ENCODE results near the gene SPTLC1.

The SPTLC1 gene

DNA sequence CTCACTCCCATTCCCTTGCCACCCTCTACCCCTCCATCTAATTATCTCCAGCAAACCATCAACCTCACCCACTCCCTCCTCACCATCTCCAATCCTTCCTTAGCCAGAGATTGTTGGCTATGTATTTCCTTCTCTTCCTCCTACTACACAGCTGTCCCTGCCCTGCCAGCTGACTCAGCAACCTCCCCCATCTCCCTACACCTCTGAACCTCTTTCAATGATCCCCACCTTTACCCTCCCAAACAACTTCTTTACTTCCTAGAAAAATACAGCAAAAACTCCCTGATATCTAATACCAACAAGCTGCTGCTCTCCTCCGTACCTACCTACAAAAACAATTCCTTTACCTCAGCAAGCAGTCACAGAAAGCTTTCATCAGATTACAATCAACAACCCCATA lies 37.3 kb downstream of the SPTLC1 start:
- DNase-seq = no peak

- DNase-seq = no peak
These were observed 43.6 kb downstream of the SPTLC1 start for GRCh38 chr9:92071634-92072033.

- DNase-seq = no peak
These were observed 49.0 kb downstream of the SPTLC1 start for GRCh38 chr9:92066168-92066567.

- no peak for DNase-seq
These were observed 50.5 kb downstream of the SPTLC1 start for GRCh38 chr9:92064711-92065110.

DNA sequence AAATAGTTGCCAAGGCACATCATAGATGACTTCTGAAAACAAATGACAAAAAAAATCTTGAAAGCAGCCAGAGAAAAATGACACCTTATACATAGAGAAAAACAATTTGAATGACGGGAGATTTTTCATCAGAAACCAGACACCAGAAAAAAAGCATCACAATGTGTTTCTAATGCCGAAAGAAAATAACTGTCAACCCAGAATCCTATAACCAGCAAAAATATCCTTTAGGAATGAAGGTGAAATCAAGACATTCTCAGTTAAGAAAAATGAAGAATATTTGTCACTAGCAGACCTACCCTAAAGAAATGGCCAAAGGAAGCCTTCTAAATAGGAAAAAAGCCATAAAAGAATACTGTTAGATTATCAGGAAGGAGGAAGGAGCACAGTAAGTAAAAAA lies 54.0 kb downstream of the SPTLC1 start:
- DNase-seq = no peak

- no peak for DNase-seq
These were observed 55.6 kb downstream of the SPTLC1 start for GRCh38 chr9:92059661-92060060.

GRCh38 chr9:92058723-92059444 lies 56.3 kb downstream of the SPTLC1 start:
- no peak for DNase-seq

DNA sequence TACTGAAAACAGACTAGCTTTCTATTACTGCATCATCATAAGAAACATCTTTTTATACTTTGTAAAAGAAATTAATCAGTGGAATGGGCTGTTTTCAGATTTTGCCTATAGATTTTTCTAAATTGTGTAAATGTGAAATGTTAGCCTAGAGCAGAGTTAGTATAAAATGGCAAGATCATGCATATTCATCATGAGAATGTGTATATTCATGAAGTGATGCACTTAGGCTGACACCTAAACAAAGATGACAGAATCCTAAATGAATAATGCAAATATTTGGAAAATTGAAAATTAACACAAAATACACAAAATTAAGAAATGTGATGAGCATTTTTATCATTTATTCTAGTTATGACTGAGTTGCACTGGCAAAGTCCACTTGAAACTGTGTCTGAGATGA lies 57.2 kb downstream of the SPTLC1 start:
- DNase-seq = no peak

- DNase-seq = no peak
These were observed 58.0 kb downstream of the SPTLC1 start for GRCh38 chr9:92057226-92057625.

DNA sequence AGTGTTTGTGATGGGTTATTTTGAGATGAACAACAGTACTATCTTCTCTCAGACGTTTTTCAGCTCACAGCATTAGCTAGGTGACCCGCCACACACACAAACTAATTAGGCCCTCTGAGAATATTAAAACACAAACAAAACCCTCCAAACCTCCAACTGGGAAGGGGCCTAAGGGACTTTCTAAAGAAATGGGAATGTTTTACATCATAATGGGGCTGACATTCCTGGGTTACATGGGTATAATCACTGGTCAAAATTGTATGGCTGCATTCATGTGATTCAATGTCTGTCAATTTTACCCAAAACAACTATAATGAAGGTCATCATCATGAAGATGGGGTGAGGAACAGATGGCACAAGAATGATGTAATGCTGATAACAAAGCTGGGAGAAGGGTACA lies 59.6 kb downstream of the SPTLC1 start:
- no peak for DNase-seq

DNA sequence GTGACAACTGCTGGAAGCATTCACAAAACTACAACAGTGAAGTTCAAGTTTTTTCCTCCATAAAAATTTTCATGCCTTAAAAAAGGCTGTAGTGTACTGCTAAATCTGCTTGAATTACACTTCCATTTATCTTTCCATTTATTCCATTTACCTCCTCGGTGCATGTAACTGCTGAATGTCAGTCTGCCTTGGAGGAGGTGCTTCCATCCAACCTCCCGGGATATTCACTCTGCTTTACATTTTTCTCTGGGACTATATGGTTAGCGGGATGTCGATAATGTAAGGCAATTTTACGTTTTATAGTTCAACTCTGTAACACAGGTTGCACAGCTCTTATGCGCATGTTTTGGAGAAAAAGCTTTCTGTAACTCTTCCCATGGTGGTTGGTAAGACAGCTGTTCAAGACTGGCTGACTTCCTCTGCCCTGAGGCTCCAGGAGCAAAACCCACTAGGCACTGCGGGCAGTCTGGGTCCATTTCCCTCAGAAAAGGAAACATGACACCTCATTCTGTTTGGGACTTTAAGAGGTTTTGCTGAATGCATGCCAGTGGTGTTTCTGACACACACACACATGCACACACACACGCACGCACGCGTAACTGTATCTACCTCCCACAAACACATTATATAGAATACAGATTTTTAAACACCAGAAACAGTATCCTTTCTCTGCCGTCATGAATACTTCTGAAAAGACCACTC lies 66.1 kb downstream of the SPTLC1 start:
- DNase-seq = no peak

DNA sequence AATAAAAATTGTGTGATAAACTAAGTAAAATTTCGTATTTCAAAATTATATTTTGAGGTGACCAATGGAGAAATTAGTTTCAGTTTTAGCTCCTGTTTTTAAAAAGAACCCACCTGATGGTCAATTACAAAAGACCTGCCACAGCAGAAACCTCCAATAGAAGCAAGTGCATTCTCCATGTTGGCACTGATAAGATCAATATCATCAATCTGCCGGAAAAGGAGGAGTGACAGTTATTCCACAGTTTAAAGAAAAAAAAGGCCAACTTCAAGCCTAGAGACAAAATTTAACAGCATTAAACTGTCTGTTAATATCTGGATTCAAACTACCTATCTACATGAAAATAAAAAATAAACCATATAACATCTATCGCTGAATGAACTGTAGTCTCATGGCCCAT lies 67.7 kb downstream of the SPTLC1 start:
- no peak for DNase-seq

- no peak for DNase-seq
These were observed 68.5 kb downstream of the SPTLC1 start for GRCh38 chr9:92046676-92047075.

DNA sequence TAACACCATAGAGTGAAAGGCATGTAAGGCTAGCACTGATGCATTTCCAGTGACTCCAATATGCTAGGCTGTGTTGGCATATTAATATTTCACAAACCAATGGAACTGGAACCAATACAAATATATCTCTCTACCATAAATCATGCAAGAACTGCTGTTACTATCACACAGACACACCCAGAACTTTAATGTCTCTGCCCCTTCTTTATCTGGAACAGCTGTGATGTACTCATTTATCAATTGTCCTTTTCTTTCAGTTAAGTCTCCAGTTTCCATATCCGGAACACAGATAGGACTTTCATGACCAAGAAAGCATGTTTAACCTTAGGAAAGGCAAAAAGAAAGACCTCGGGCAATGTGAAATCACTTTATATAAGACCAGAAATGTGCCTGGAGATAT lies 70.3 kb downstream of the SPTLC1 start:
- DNase-seq = no peak

GRCh38 chr9:92043002-92043401 lies 72.2 kb downstream of the SPTLC1 start:
- DNase-seq = no peak

DNA sequence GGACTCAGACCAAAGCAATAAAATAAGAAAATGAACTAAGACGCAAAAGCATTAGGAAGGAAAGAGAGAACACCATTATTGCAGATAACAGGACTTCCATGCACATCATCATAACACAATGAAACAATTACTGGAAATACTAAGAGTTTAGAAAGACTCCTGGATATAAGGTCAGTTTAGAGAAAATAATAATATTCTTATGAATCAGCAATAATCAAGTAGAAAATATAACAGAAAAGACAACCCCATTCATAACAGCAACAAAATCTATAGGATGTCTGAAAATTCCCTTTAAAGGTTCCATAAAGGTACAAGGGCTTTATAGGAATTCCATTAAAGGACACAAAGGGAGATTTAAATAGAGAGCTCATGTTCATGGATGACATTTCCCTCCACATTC lies 73.0 kb downstream of the SPTLC1 start:
- no peak for DNase-seq

DNA sequence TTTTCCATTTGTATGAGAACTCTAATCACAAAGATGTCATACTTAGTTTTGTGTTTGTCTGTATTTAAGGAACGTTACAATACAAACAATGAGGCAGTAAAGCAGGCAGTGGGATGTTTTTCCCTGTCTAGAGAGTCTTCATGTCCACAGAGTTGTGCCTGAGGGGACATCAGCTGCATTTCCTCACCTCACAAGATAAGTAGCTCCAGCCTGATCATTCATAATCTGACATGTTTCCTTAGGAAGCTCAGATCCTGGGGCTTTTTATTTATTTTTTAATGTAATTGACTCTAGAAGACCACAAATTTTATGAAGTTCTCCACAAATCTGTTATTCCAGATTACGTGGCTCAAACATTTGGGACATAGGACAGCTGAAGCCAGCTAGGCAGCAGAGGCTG lies 78.5 kb downstream of the SPTLC1 start:
- no peak for DNase-seq

- no peak for DNase-seq
These were observed 78.8 kb downstream of the SPTLC1 start for GRCh38 chr9:92036411-92036746.

- DNase-seq = no peak
These were observed 79.4 kb downstream of the SPTLC1 start for GRCh38 chr9:92035687-92036410.

- no peak for DNase-seq
These were observed 80.1 kb downstream of the SPTLC1 start for GRCh38 chr9:92035146-92035545.

- no peak for DNase-seq
These were observed 81.2 kb downstream of the SPTLC1 start for GRCh38 chr9:92033991-92034390.

DNA sequence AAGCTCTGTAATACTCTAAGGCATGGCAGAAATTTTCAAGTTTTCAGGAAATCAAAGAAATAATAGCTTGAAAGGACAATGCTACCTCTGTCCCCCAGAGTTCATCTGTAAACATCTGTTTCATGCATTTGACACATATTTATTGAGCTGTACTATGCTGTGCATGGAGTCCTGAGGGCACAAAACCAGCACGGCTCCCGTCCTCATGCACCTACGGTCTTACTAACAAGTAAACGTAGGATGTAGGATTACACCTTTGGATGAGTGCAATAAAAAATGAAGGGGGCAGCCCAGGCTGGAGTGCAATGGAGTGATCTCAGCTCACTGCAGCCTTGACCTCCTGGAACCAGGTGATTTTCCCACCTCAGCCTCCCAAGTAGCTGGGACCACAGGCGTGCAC lies 81.9 kb downstream of the SPTLC1 start:
- DNase-seq = no peak

DNA sequence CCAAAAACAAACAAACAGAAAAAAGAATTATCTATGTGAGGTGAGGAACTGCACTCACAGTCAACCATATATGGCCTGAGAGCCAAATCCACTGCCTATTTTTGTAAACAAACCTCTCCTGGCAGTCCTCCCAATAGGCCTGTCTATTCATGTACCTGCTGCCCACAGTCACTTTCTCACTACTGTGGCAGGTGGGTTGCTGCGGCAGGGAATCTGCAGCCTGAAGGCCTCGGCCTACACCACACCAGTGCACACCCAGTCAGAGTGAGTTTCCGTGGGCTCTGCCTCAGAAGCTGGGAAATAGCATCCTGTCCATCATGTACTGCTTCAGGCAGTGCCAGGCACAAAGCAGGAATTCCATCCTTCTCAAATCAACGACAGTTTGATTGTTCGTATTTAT lies 82.3 kb downstream of the SPTLC1 start:
- no peak for DNase-seq

DNA sequence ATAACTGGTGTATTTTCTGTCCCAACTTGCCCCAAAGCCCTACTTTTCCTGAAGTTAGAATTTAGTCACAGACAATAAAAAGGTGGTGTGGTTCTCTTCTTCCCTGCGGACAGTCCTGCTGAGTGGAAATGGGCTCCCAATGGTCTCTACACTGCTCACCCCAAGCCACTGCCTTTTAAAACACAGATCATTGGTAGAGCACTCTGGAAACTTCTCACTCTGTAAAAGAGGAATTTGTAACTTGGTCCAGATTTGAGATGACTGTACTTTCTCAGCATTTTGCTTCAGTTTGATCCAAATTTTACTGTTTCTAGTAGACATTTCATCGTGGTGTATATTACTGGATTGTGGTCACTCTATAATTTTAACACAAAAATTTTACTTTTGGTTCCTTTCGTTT lies 84.8 kb downstream of the SPTLC1 start:
- no peak for DNase-seq
